Endothelial cell of umbilical vein (primary cell): ENCODE data around the gene PRDM16.

Experiments used
- CTCF ChIP-seq, 2 donors: IDR thresholded peaks; 1 replicate in 1 of 2; 2 replicates in 1 of 2; pipeline ENCODE4 v1.5.1; 2011; ENCODE audit warnings: low read length in 2 of 2, mild to moderate bottlenecking in 2 of 2, moderate library complexity in 2 of 2, control low read depth in 1 of 2, inconsistent platforms in 1 of 2, low read depth in 1 of 2; ENCODE audit not compliant: insufficient read depth in 1 of 2; ENCODE audit errors: extremely low read depth in 1 of 2
- EZH2 ChIP-seq: IDR thresholded peaks from 2 replicates; pipeline ENCODE4 v1.6.1; 2012; ENCODE audit warnings: borderline replicate concordance, low read depth, mild to moderate bottlenecking, moderate library complexity, low read length, inconsistent platforms; ENCODE audit not compliant: severe bottlenecking
- JUN ChIP-seq: IDR thresholded peaks from 2 replicates; pipeline ENCODE4 v1.6.1; 2011; ENCODE audit warnings: borderline replicate concordance, low read depth; ENCODE audit not compliant: insufficient read length, insufficient read depth
- MAX ChIP-seq: IDR thresholded peaks from 2 replicates; pipeline ENCODE4 v1.6.1; 2011; ENCODE audit not compliant: insufficient read depth, insufficient read length
- MYC ChIP-seq: IDR thresholded peaks from one replicate; pipeline ENCODE4 v1.6.1; 2011; ENCODE audit warnings: mild to moderate bottlenecking, low read depth, low read length
- POLR2A ChIP-seq: IDR thresholded peaks from 2 replicates; pipeline ENCODE4 v1.6.1; 2012; ENCODE audit warnings: low read depth, mild to moderate bottlenecking, control low read depth, low read length

DNA sequence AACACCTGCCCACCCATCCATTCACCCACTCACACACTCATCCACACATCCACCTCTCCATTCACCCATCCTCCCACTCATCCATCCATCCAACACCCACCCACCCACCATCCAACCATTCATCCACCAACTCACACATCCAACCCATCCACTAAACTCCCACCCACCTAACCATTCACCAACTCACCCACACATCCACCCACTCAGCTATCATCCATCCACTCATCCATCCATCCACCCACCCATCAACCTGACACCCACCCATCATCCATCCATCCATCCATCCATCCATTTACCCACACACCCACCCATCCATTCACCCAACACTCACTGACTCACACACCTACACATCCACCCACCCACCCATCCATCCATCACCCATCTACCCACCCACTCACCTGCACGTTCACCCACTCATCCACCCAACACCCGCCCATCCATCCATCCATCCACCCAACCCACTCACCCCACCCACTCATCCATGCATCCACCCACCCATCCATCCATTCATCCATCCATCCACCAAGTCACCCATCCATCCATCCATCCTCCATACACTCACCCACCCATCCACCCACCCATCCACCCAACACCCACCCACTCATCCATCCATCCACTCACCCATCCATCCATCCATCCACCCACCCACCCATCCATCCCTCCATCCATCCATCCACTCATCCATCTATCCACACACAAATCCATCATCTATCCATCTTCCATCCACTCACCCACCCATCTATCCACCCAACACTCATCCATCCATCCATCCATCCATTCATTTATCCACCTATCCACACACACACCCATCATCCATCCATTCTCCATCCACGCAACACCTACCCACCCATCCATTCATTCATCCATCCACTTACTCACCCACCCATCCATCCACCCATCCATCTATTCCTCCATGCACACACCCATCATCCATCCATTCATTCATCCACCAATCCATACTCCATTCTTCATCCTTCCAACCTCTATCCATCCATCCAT, 17.4 kb upstream of the PRDM16 start:
- no peak for TF ChIP-seq EZH2
- no peak for TF ChIP-seq CTCF (IDR thresholded peaks at IDR 0.05; ENCODE audit: extremely low read depth in 1 of 2, insufficient read depth in 1 of 2, low read depth in 1 of 2, low read length in 2 of 2)
- no peak for TF ChIP-seq MYC
- no peak for TF ChIP-seq POLR2A
- TF ChIP-seq JUN: no peak
- no peak for TF ChIP-seq MAX
